Measurements from ENCODE around the gene PTGER3.

The PTGER3 gene

DNA sequence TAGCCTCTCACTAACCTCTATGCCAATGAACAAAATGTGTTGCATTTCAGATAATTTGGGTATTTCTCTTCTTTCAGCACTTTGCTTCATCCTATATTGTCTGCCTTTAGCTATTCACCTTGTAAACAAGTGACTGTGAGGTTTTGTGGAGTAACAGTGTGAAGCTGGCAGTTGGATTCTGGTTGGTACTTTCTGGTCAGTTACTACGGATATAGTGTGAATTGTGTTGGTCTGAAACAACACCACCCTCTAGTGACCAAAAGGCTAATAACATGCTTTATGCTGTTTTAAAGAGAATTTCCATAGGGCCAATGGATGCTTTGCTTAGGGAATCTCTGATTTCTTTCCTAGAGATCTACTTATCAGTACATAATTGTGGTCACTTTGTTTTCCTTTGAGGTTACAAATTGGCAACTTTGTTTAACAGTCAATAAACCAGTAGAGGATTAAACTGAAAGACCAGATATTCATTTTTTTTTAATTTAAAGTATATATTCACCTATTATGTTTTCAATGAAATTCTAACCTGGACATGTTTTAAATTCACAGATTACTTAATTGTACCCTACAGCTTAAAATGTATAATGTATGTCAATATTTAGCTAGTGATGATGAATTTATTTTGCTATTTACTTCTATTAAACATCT, 2.5 kb upstream of the PTGER3 start:
- DNase-seq = no peak

DNA sequence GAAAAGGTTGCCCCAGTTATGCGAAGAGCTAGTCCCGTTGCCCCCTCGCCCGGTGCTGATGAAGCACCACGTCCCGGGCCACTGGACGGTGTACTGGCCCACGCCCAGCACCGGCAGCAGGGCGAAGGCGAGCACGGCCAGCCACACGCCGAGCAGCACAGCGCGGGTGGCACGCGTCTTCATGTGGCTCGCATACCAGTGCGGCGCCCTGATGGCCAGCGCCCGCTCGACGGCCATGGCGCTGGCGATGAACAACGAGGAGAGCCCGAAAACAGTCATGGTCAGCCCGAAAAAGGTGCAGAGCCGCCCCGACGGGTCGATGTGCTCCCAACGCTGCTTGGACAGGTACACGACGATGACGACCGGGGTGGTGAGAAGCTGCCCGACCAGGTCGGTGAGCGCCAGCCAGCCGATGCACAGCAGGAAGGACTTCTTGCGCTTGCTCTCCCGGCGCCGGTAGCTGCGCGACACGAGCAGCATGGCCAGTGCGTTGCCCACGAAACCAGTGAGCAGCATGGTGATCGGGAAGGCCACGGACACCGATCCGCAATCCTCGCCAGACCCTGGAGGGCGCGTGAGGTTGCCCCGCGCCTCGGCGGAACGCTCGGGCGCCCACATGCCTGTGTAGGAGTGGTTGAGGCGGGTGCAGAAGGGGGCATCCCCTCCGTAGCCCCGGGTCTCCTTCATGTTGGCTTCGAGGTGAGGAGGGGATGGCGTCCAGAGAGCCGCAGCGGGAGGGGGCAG, 553 bp downstream of the PTGER3 start:
- peak; percentile 22 for DNase-seq

GRCh38 chr1:71045463-71046028, 2.1 kb downstream of the PTGER3 start:
- no peak for DNase-seq

DNA sequence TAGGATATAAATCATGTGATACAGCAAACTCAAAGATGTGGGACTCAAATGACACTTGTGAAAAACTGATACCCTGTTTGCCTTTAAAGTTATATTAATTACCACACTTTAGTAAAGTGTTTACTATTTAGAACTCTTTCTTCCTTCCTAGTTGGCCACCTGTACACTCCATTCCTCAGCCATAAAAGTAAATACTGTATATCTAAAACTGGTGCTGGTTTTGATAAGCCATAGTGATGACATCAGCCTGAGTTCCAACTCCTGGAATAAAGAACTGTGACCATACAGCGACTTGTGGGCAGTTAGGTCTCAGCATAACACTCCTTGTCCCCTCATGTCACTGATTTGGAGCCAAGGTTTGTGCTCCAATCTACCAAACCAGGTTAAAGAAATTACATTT, 2.8 kb downstream of the PTGER3 start:
- DNase-seq = no peak

- DNase-seq = no peak
Observed at GRCh38 chr1:71043065-71043464, 4.6 kb downstream of the PTGER3 start.

GRCh38 chr1:71041806-71042205, 5.8 kb downstream of the PTGER3 start:
- no peak for DNase-seq

DNA sequence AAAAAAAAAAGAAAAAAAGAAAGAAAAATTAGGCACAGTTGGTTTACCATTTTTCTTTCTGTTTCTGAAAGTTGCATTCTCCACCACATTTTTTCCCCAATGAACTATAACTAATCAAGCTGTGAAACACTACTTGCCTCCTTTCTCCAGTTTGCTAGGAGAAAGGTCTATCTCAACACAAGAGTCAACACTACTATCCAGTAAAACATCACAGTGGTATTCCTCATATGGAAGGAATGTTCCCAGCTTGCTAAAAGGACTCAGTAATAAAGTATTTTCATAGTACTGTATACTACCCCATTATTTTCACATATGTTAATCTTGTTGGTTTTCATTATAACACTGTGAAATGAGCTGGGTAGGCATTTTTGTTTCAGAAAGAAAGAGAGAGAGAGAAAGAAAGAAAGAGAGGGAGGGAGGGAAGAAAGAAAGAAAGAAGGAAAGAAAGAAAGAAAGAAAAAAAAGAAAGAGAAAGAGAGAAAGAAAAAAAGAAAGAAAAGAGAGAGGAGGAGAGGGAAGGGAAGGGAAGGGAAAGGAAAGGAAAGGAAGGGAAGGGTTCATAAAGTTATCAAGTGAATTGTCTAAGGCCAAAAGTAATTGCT, 7.9 kb downstream of the PTGER3 start:
- no peak for DNase-seq

GRCh38 chr1:71038942-71039341, 8.7 kb downstream of the PTGER3 start:
- DNase-seq = no peak

DNA sequence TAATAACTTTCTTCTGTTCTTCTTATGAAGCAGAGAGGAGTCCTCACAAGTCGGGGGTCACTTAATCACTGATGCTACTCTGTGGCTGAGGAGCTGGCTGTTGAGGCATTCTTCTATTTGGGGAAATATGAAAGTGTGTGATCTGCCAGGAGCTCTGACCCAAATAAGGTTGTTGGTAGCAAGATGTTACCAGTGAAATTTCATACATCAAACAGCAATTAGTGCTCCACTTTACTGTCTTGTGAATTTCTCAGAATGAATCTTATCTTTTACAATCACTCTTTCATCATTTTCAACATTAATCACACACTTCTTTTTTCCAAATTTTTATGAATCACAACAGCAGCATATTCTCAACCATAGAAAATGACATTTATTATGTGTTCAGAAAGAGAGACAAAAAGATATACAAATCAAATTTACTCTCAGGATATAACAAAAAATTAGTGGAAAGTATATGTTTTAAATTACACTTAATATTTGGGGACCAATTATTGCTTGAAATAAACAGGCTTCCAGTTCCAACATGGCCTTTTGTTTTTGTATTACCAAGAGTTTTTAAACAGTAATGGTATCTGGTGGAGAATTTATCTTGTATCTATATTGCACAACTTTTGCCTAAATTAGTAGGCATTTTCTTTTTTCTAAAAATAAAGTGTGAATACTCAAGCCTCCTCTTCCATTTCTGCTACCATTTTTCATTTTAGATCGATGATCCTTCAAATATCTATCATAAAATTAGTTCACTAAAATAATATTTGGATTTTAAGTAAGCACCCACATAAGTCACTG, 9.6 kb downstream of the PTGER3 start:
- no peak for DNase-seq

GRCh38 chr1:71037066-71037465, 10.6 kb downstream of the PTGER3 start:
- DNase-seq = no peak

- DNase-seq = no peak
Observed at GRCh38 chr1:71033136-71033535, 14.5 kb downstream of the PTGER3 start.

- no peak for DNase-seq
Observed at GRCh38 chr1:71031426-71031825, 16.2 kb downstream of the PTGER3 start.

GRCh38 chr1:71030026-71030425, 17.6 kb downstream of the PTGER3 start:
- no peak for DNase-seq

- no peak for DNase-seq
Observed at GRCh38 chr1:71028981-71029380, 18.6 kb downstream of the PTGER3 start.

- no peak for DNase-seq
Observed at GRCh38 chr1:71027991-71028390, 19.6 kb downstream of the PTGER3 start.

DNA sequence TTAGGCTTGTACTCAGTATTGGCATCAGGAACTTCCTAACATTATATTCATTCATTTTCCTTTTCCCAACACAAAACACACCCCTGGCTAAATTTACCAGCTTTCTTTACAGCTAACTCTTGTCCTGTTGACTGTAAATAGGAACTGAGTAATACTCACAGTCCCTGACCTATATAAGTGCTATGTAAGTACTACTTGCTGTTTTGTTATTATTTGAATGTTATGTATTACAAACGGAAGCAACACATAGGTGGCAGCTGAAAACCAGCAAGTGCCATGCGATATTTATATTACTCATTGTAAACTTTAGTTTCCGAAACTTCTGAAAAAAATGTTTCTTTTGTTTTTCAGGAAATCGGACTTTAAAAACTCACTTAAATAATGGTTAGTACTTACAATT, 21.5 kb downstream of the PTGER3 start:
- no peak for DNase-seq

DNA sequence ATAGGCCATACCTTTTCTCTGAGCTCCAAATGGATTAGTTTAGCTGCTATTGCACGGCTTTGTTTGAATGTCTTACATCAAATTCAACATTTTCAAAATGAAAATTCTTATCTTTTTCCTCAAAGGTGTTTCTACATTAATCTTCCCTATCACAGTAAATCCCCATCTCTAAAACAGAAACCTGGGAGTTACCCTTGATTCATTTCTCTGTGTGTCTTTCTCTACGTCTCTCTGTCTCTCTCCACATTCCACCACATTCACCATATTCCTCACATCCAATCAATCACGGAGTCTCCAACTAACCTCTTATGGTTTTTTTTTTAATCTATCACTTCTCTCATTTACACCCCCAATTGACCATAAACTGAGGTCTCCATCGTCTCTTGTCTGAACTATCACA, 24.1 kb downstream of the PTGER3 start:
- DNase-seq = no peak

GRCh38 chr1:71019233-71019969, 28.2 kb downstream of the PTGER3 start:
- DNase-seq = no peak

DNA sequence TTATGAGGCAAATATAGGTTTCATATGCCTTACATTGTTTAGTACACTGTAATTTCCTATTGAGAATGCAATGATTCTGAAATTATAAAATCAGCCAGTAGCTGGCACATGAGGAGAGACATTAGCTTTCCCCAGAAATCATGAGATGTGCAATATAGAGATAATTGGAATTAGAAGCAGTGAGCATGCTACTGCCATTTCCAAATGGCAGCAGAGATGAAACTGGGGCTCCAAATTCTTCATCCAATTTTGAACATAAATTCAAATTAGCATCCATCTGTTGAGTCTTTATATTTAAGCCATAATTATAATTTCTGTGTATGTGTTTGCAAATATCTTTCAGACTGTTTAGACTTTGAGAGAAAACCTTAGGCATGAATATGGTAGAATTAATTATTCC, 28.8 kb downstream of the PTGER3 start:
- no peak for DNase-seq

DNA sequence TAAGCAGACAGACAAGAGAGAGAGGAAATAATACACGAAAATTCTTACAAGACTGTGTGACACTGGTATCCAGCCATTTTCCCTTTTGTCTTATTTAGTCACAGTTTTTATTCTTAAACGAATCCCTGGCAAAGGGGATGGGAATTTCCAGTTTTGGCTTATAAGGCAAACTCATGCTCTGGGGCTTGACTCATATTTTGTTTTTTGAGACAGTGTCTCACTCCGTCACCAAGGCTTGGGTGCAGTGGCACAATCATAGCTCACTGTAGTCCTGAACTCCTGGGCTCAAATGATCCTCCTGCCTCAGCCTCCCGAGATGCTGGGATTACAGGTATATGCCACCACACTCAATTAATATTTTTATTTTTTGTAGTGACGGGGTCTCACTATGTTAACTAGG, 31.9 kb downstream of the PTGER3 start:
- no peak for DNase-seq

DNA sequence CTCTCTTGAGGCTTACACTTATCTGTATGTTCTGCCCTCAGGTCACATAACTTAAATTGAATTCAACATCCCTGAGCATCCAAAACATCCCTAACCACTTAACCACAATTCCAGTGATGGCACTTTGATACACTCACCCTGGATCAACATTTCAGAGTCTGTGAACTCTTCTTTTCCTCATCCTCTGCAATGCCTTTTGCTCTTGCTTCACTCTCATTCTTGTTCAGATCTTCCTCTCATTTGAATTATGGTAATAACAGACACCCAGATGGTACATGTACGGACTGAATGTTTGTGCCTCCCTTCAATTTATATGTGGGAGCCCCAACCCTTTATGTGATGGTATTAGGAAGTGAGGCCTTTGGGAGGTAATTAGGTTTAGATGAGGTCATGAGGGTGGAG, 33.4 kb downstream of the PTGER3 start:
- no peak for DNase-seq

DNA sequence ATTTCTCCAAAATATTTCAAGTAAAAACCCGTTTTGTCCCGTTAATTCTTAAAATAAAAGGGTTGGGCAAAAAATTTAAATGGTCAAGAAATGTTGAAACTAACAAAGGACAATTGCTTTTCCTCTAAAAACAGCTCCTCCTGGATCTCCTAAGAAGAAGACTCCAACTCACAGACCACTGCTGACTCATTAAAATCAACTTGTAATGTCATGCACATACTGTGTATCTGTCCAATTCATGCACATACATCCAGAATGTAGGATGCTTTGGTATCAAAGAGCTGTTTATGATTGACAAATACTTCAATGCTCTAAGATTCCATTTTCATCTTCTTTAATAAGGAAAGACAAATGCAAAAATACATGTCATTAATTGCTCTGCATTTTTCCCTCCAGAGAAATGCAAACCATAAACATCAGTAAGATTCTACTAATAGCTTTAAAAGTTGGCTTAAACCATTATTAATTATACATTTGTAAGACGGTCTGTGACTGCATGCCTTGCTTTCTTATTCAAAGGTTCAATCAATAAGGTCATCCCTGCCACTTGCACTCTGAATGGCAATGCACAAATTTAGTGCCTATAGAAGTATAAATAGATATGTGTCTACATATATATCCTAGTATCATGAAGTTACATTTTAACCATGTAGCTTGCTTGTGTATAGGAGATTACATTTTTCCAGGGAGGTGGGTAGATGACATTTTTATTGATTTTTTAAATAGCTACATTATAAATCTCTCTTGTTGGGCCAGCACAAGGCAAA, 44.7 kb downstream of the PTGER3 start:
- no peak for DNase-seq
